H9 (cell line): ENCODE results near the gene LDB2. TPM values are rescaled to one million over a fixed set of nuclear protein-coding genes. Genes with fewer than 3 reads are reported as not detected.

Experiments
- DNase-seq: peaks from one replicate; pipeline ENCODE4 v3.0.0-alpha.2; 2017
- H2AFZ ChIP-seq: one replicate; pipeline ENCODE4 v1.6.1; 2013; ENCODE audit warnings: mild to moderate bottlenecking, low read length, control low read depth, moderate library complexity
- H2AK5ac ChIP-seq: 2 replicates; pipeline ENCODE4 v1.6.1; 2013; ENCODE audit warnings: low read length, control low read depth, mixed read lengths; ENCODE audit not compliant: insufficient read length
- H2BK120ac ChIP-seq: one replicate; pipeline ENCODE4 v1.6.1; 2013; ENCODE audit warnings: low read depth, mild to moderate bottlenecking, low read length, control low read depth, inconsistent platforms; ENCODE audit not compliant: poor library complexity, severe bottlenecking
- H2BK12ac ChIP-seq: 2 replicates; pipeline ENCODE4 v1.6.1; 2013; ENCODE audit warnings: low read length, control low read depth, mixed read lengths, low read depth; ENCODE audit not compliant: insufficient read length
- H2BK15ac ChIP-seq: 2 replicates; pipeline ENCODE4 v1.6.1; 2013; ENCODE audit warnings: low read depth, low read length, control low read depth
- H2BK20ac ChIP-seq: one replicate; pipeline ENCODE4 v1.6.1; 2013; ENCODE audit warnings: low read depth, mild to moderate bottlenecking, low read length, control low read depth, inconsistent platforms; ENCODE audit not compliant: poor library complexity, severe bottlenecking
- H2BK5ac ChIP-seq: 2 replicates; pipeline ENCODE4 v1.6.1; 2013; ENCODE audit warnings: low read length, control low read depth, mixed read lengths; ENCODE audit not compliant: insufficient read length
- H3K14ac ChIP-seq: 2 replicates; pipeline ENCODE4 v1.6.1; 2013; ENCODE audit warnings: low read length, control low read depth; ENCODE audit not compliant: insufficient read depth
- H3K18ac ChIP-seq: 2 replicates; pipeline ENCODE4 v1.6.1; 2013; ENCODE audit warnings: low read depth, mild to moderate bottlenecking, mixed read lengths, low read length, control low read depth; ENCODE audit not compliant: insufficient read length
- H3K23ac ChIP-seq: 2 replicates; pipeline ENCODE4 v1.6.1; 2013; ENCODE audit warnings: low read length, control low read depth, mixed read lengths, low read depth; ENCODE audit not compliant: insufficient read length
- H3K23me2 ChIP-seq: 2 replicates; pipeline ENCODE4 v1.6.1; 2013; ENCODE audit warnings: low read depth, mild to moderate bottlenecking, mixed read lengths, low read length, control low read depth; ENCODE audit not compliant: insufficient read length, poor library complexity, severe bottlenecking
- H3K27ac ChIP-seq: 2 replicates; pipeline ENCODE4 v1.5.1; 2013; ENCODE audit warnings: low read length, control low read depth, mixed read lengths, low read depth; ENCODE audit not compliant: insufficient read length
- H3K27me3 ChIP-seq: 2 replicates; pipeline ENCODE4 v1.6.1; 2013; ENCODE audit warnings: low read length, control low read depth, inconsistent platforms; ENCODE audit not compliant: insufficient read depth
- H3K4ac ChIP-seq: 2 replicates; pipeline ENCODE4 v1.6.1; 2013; ENCODE audit warnings: low read depth, mild to moderate bottlenecking, control low read depth, inconsistent platforms, low read length, moderate library complexity
- H3K4me1 ChIP-seq: 2 replicates; pipeline ENCODE4 v1.6.1; 2013; ENCODE audit warnings: low read length, control low read depth, inconsistent platforms; ENCODE audit not compliant: insufficient read depth
- H3K4me2 ChIP-seq: 2 replicates; pipeline ENCODE4 v1.6.1; 2013; ENCODE audit warnings: low read length, control low read depth, mixed read lengths; ENCODE audit not compliant: insufficient read length, insufficient read depth
- H3K56ac ChIP-seq: 2 replicates; pipeline ENCODE4 v1.6.1; 2013; ENCODE audit warnings: low read depth, mild to moderate bottlenecking, mixed read lengths, low read length, control low read depth; ENCODE audit not compliant: insufficient read length
- H3K79me1 ChIP-seq: 2 replicates; pipeline ENCODE4 v1.6.1; 2013; ENCODE audit warnings: low read depth, mild to moderate bottlenecking, moderate library complexity, low read length, control low read depth, inconsistent platforms; ENCODE audit not compliant: insufficient read depth, poor library complexity, severe bottlenecking
- H3K79me2 ChIP-seq: 2 replicates; pipeline ENCODE4 v1.6.1; 2013; ENCODE audit warnings: low read length, control low read depth, inconsistent platforms; ENCODE audit not compliant: insufficient read depth
- H3K9ac ChIP-seq: 2 replicates; pipeline ENCODE4 v1.6.1; 2013; ENCODE audit warnings: low read length, control low read depth, mixed read lengths; ENCODE audit not compliant: insufficient read length; ENCODE audit errors: extremely low read depth
- H3K9me3 ChIP-seq: one replicate; pipeline ENCODE4 v1.6.1; 2013; ENCODE audit warnings: low read depth, low read length, inconsistent platforms; ENCODE audit not compliant: control insufficient read depth
- H3T11ph ChIP-seq: one replicate; pipeline ENCODE4 v1.6.1; 2013; ENCODE audit warnings: mild to moderate bottlenecking, low read length, control low read depth, inconsistent platforms
- H4K20me1 ChIP-seq: one replicate; pipeline ENCODE4 v1.6.1; 2013; ENCODE audit not compliant: control insufficient read depth, insufficient read length, insufficient read depth
- H4K5ac ChIP-seq: 2 replicates; pipeline ENCODE4 v1.6.1; 2013; ENCODE audit warnings: low read depth, mild to moderate bottlenecking, mixed read lengths, low read length, control low read depth; ENCODE audit not compliant: insufficient read length
- H4K8ac ChIP-seq: replicated peaks from 2 replicates; pipeline ENCODE4 v1.6.1; 2013; ENCODE audit warnings: low read length, control low read depth, mixed read lengths, low read depth; ENCODE audit not compliant: insufficient read length
- H4K91ac ChIP-seq: 2 replicates; pipeline ENCODE4 v1.6.1; 2013; ENCODE audit warnings: low read depth, mild to moderate bottlenecking, moderate library complexity, mixed read lengths, low read length, control low read depth; ENCODE audit not compliant: insufficient read length
- H3K27ac Mint-ChIP-seq, 3 experiments: 2 replicates in 2 of 3; 3 replicates in 1 of 3; pipeline ENCODE4 v1.8.0; 2020 to 2021; ENCODE audit warnings: mixed read lengths in 3 of 3, mild to moderate bottlenecking in 1 of 3, moderate library complexity in 1 of 3
- H3K27me3 Mint-ChIP-seq: 2 replicates; pipeline ENCODE4 v1.8.0; 2021; ENCODE audit warnings: low read depth, mild to moderate bottlenecking, moderate library complexity, mixed read lengths
- H3K36me3 Mint-ChIP-seq, 3 experiments: 2 replicates in 2 of 3; 3 replicates in 1 of 3; pipeline ENCODE4 v1.8.0; 2020 to 2021; ENCODE audit warnings: low read depth in 3 of 3, mixed read lengths in 3 of 3; ENCODE audit not compliant: insufficient read depth in 1 of 3
- H3K4me1 Mint-ChIP-seq, 2 experiments: 2 replicates each; pipeline ENCODE4 v1.8.0; 2020; ENCODE audit warnings: mixed read lengths in 2 of 2
- H3K4me3 Mint-ChIP-seq, 2 experiments: 2 replicates in 1 of 2; 3 replicates in 1 of 2; pipeline ENCODE4 v1.8.0; 2020 to 2021; ENCODE audit warnings: mild to moderate bottlenecking in 2 of 2, mixed read lengths in 2 of 2, moderate library complexity in 1 of 2
- H3K9me3 Mint-ChIP-seq, 2 experiments: 2 replicates in 1 of 2; 3 replicates in 1 of 2; pipeline ENCODE4 v1.8.0; 2020; ENCODE audit warnings: mild to moderate bottlenecking in 2 of 2, mixed read lengths in 2 of 2, moderate library complexity in 1 of 2
- CTCF ChIP-seq: fragments of 200-600 bp; sonication (generic); conservative IDR thresholded peaks from 3 replicates; pipeline ENCODE4 v1.8.0; 2021; ENCODE audit warnings: antibody characterized with exemption, mild to moderate bottlenecking
- WGBS: extraction: QIAGEN DNeasy Blood & Tissue Kit; methylation state at CpG from one replicate; pipeline ENCODE4 v1.1.7; 2013; ENCODE audit warnings: missing lambda C conversion rate, low lambda C conversion rate, mixed read lengths; ENCODE audit not compliant: insufficient read length; ENCODE audit errors: extremely low coverage; 5-methylcytosine and 5-hydroxymethylcytosine counted together
- total RNA-seq: library from RNA; stranded (reverse); gene quantifications from 2 replicates; pipeline ENCODE4 v1.2.1, GENCODE V29; 2021

The LDB2 gene
- total RNA-seq, 1 experiment from 2014 or later, result 22.5 TPM

- H3K18ac ChIP-seq, result no peak overlapping the region
- H2BK20ac ChIP-seq, result no peak overlapping the region
- no peak for TF ChIP-seq CTCF
- WGBS, result no CpG with 5 or more reads among the region's 3 CpGs
- DNase-seq, result no peak
- H3K4me2 ChIP-seq, result peak overlapping the region; percentile 37
- H3T11ph ChIP-seq, result no peak overlapping the region
- peak overlapping the region; percentile 81 for H3K27ac ChIP-seq
- H3K79me2 ChIP-seq, result no peaks in the 10 kb centered on the region
- H3K4ac ChIP-seq, result no peak overlapping the region
- H2BK5ac ChIP-seq, result peak overlapping the region; percentile 79
- no peak overlapping the region for H2AFZ ChIP-seq
- Mint-ChIP-seq H3K36me3 (peaks cover 0 to 8% (median 5%) of the 10 kb centered on the region in 3 experiments; a peak in 3 of 7 replicates), H3K4me1 (peaks cover 32 to 39% of the 10 kb centered on the region in 2 experiments), H3K4me3 (no peak overlapping the region), H3K27me3 (no peaks in the 10 kb centered on the region), H3K27ac (peak overlapping the region; percentile 22 to 62 (median 53); a peak in 4 of 7 replicates), H3K9me3 (no peaks in the 10 kb centered on the region; a peak in 1 of 5 replicates)
- H2AK5ac ChIP-seq, result peak overlapping the region; percentile 77
- H4K20me1 ChIP-seq, result no peaks in the 10 kb centered on the region
- no peak overlapping the region for H2BK12ac ChIP-seq
- H3K79me1 ChIP-seq, result no peaks in the 10 kb centered on the region
- H3K27me3 ChIP-seq, result no peaks in the 10 kb centered on the region
- peaks cover 25% of the 10 kb centered on the region for H3K4me1 ChIP-seq
- H3K14ac ChIP-seq, result peak overlapping the region; percentile 40; the same call in 1 of the 2 replicates
- no peak overlapping the region for H4K8ac ChIP-seq
- H3K23ac ChIP-seq, result no peak overlapping the region
- H2BK15ac ChIP-seq, result no peak overlapping the region
- no peak overlapping the region for H3K56ac ChIP-seq
- no peaks in the 10 kb centered on the region for H3K9me3 ChIP-seq
- no peak overlapping the region for H4K5ac ChIP-seq
- H2BK120ac ChIP-seq, result no peak overlapping the region
- H3K9ac ChIP-seq, result no peak overlapping the region
- no peaks in the 10 kb centered on the region for H3K23me2 ChIP-seq
- no peak overlapping the region for H4K91ac ChIP-seq
Measured at GRCh38 chr4:16693641-16694040, 204.8 kb downstream of the LDB2 start.
